Measurements from ENCODE around the gene PSENEN. TPM values are rescaled to one million over a fixed set of nuclear protein-coding genes. Genes with fewer than 3 reads are reported as not detected.

Gene PSENEN
- total RNA-seq, 8 experiments from 2014 or later = 56.4 to 142 (median 84.7) TPM

GRCh38 chr19:35732540-35733179 is 12.8 kb upstream of the PSENEN start:
- in situ Hi-C loops (cut with MboI; ENCODE audit: low pct_unique_long_range_greater_than_20kb in 2 of 9, low sequenced_read_pairs in 9 of 9, unreplicated experiment in 9 of 9) = no loop called here
- Histone ChIP-seq H3K4me3 (no peak overlapping the region), H3K4me1 (replicated peaks in 1 of 2) (no peaks in the 10 kb centered on the region), H3K27ac (no peak overlapping the region)
- WGBS, 10 experiments = no CpG with 5 or more reads among the region's 25 CpGs
- ATAC-seq (replicated peaks in 6 of 8) = peak in 4 of 8 experiments; percentile 1 to 12 (median 10)

- H3K27ac ChIP-seq = no peak overlapping the region
- in situ Hi-C loops (cut with MboI; ENCODE audit: low pct_unique_long_range_greater_than_20kb in 2 of 9, low sequenced_read_pairs in 9 of 9, unreplicated experiment in 9 of 9) = no loop called here
- 71 to 100% (median 97%) methylated on average over 2 to 5 of the region's 35 CpGs; no CpG with 5 or more reads in 5 of the 10 experiments for WGBS, 10 experiments
- ATAC-seq (replicated peaks in 6 of 8) = peak in 3 of 8 experiments; percentile 1 to 59 (median 41)
- H3K4me3 ChIP-seq = no peak overlapping the region
- H3K4me1 ChIP-seq (replicated peaks in 1 of 2) = no peaks in the 10 kb centered on the region
Measured at GRCh38 chr19:35733180-35734125, 12.0 kb upstream of the PSENEN start.

- 60 to 100% (median 95%) methylated on average over 1 to 8 of the region's 8 CpGs; no CpG with 5 or more reads in 2 of the 10 experiments for WGBS, 10 experiments
- H3K27ac ChIP-seq = no peak overlapping the region
- no peak for ATAC-seq (replicated peaks in 6 of 8)
- no peaks in the 10 kb centered on the region for H3K4me1 ChIP-seq (replicated peaks in 1 of 2)
- in situ Hi-C loops (cut with MboI; ENCODE audit: low pct_unique_long_range_greater_than_20kb in 2 of 9, low sequenced_read_pairs in 9 of 9, unreplicated experiment in 9 of 9) = no loop called here
- H3K4me3 ChIP-seq = no peak overlapping the region
Measured at GRCh38 chr19:35734273-35734672, 11.2 kb upstream of the PSENEN start.

- WGBS, 10 experiments = 78 to 100% (median 88%) methylated on average over 1 to 4 of the region's 5 CpGs; no CpG with 5 or more reads in 6 of the 10 experiments
- no peak for ATAC-seq (replicated peaks in 6 of 8)
- Histone ChIP-seq H3K27ac (no peak overlapping the region), H3K4me3 (no peak overlapping the region), H3K4me1 (replicated peaks in 1 of 2) (no peaks in the 10 kb centered on the region)
- in situ Hi-C loops (cut with MboI; ENCODE audit: low pct_unique_long_range_greater_than_20kb in 2 of 9, low sequenced_read_pairs in 9 of 9, unreplicated experiment in 9 of 9) = no loop called here
Measured at GRCh38 chr19:35734889-35735288, 10.6 kb upstream of the PSENEN start.

GRCh38 chr19:35736913-35737886 is 8.3 kb upstream of the PSENEN start:
- H3K4me1 ChIP-seq (replicated peaks in 1 of 2) = peaks cover 3 to 4% of the 10 kb centered on the region in 2 donors
- H3K27ac ChIP-seq = no peak overlapping the region
- 69 to 100% (median 84%) methylated on average over 2 to 7 of the region's 22 CpGs; no CpG with 5 or more reads in 4 of the 10 experiments for WGBS, 10 experiments
- H3K4me3 ChIP-seq = no peak overlapping the region
- in situ Hi-C loops (cut with MboI; ENCODE audit: low pct_unique_long_range_greater_than_20kb in 2 of 9, low sequenced_read_pairs in 9 of 9, unreplicated experiment in 9 of 9) = no loop called here
- ATAC-seq (replicated peaks in 6 of 8) = no peak

GRCh38 chr19:35738021-35738886 is 7.2 kb upstream of the PSENEN start:
- H3K27ac ChIP-seq = no peak overlapping the region
- ATAC-seq (replicated peaks in 6 of 8) = no peak
- peaks cover 3 to 4% of the 10 kb centered on the region in 2 donors for H3K4me1 ChIP-seq (replicated peaks in 1 of 2)
- in situ Hi-C loops (cut with MboI; ENCODE audit: low pct_unique_long_range_greater_than_20kb in 2 of 9, low sequenced_read_pairs in 9 of 9, unreplicated experiment in 9 of 9) = no loop called here
- H3K4me3 ChIP-seq = no peak overlapping the region
- WGBS, 10 experiments = 75 to 100% (median 95%) methylated on average over 1 to 6 of the region's 37 CpGs; no CpG with 5 or more reads in 4 of the 10 experiments

GRCh38 chr19:35738887-35739229 is 6.6 kb upstream of the PSENEN start:
- ATAC-seq (replicated peaks in 6 of 8) = no peak
- in situ Hi-C loops (cut with MboI; ENCODE audit: low pct_unique_long_range_greater_than_20kb in 2 of 9, low sequenced_read_pairs in 9 of 9, unreplicated experiment in 9 of 9) = no loop called here
- Histone ChIP-seq H3K27ac (no peak overlapping the region), H3K4me1 (replicated peaks in 1 of 2) (peaks cover 3 to 4% of the 10 kb centered on the region in 2 donors), H3K4me3 (no peak overlapping the region)
- 86 to 100% methylated on average over 1 to 2 of the region's 2 CpGs; no CpG with 5 or more reads in 8 of the 10 experiments for WGBS, 10 experiments

GRCh38 chr19:35739275-35740107 is 6.0 kb upstream of the PSENEN start:
- Histone ChIP-seq H3K4me3 (peak overlapping the region in 4 of 5 donors; percentile 38 to 52 (median 42)), H3K4me1 (replicated peaks in 1 of 2) (peaks cover 6 to 8% of the 10 kb centered on the region in 2 donors), H3K27ac (no peak overlapping the region)
- in situ Hi-C loops (cut with MboI; ENCODE audit: low pct_unique_long_range_greater_than_20kb in 2 of 9, low sequenced_read_pairs in 9 of 9, unreplicated experiment in 9 of 9) = no loop called here
- WGBS, 10 experiments = 43 to 100% (median 89%) methylated on average over 1 to 11 of the region's 29 CpGs; no CpG with 5 or more reads in 5 of the 10 experiments
- ATAC-seq (replicated peaks in 6 of 8) = no peak

- Histone ChIP-seq H3K4me1 (replicated peaks in 1 of 2) (peaks cover 6 to 8% of the 10 kb centered on the region in 2 donors), H3K4me3 (peak overlapping the region; percentile 36 to 52 (median 40)), H3K27ac (no peak overlapping the region)
- in situ Hi-C loops (cut with MboI; ENCODE audit: low pct_unique_long_range_greater_than_20kb in 2 of 9, low sequenced_read_pairs in 9 of 9, unreplicated experiment in 9 of 9) = no loop called here
- ATAC-seq (replicated peaks in 6 of 8) = no peak
- 0% methylated on average over 1 of the region's 16 CpGs; no CpG with 5 or more reads in 9 of the 10 experiments for WGBS, 10 experiments
Measured at GRCh38 chr19:35740108-35740422, 5.4 kb upstream of the PSENEN start.

- in situ Hi-C loops (cut with MboI; ENCODE audit: low pct_unique_long_range_greater_than_20kb in 2 of 9, low sequenced_read_pairs in 9 of 9, unreplicated experiment in 9 of 9) = no loop called here
Measured at GRCh38 chr19:35740423-35741202, 4.8 kb upstream of the PSENEN start.

GRCh38 chr19:35741203-35741515 is 4.3 kb upstream of the PSENEN start:
- peaks cover 7 to 8% of the 10 kb centered on the region in 2 donors for H3K4me1 ChIP-seq (replicated peaks in 1 of 2)
- 0 to 5% (median 0%) methylated on average over 2 to 11 of the region's 12 CpGs; no CpG with 5 or more reads in 6 of the 10 experiments for WGBS, 10 experiments
- in situ Hi-C loops (cut with MboI; ENCODE audit: low pct_unique_long_range_greater_than_20kb in 2 of 9, low sequenced_read_pairs in 9 of 9, unreplicated experiment in 9 of 9) = no loop called here
- no peak for ATAC-seq (replicated peaks in 6 of 8)
- H3K27ac ChIP-seq = peak overlapping the region; percentile 80 to 81
- peak overlapping the region; percentile 35 to 52 (median 40) for H3K4me3 ChIP-seq

More at GRCh38 chr19:35740423-35741202, 4.8 kb upstream of the PSENEN start:
- peak overlapping the region; percentile 36 to 52 (median 40) for H3K4me3 ChIP-seq
- ATAC-seq (replicated peaks in 6 of 8) = peak; percentile 62 to 82 (median 78)
- H3K27ac ChIP-seq = peak overlapping the region; percentile 80 to 81
- H3K4me1 ChIP-seq (replicated peaks in 1 of 2) = peaks cover 6 to 8% of the 10 kb centered on the region in 2 donors
- 0 to 4% (median 0%) methylated on average over 3 to 12 of the region's 63 CpGs; no CpG with 5 or more reads in 3 of the 10 experiments for WGBS, 10 experiments

Data from motor neuron (in vitro differentiated cells).